Spleen (tissue), 11 donors: Measurements from ENCODE around the gene SPDYC. TPM values are rescaled to one million over a fixed set of nuclear protein-coding genes. Genes with fewer than 3 reads are reported as not detected.

Experiments used
- DNase-seq: peaks from one replicate; pipeline ENCODE4 v3.0.0-alpha.2; 2020
- H3K27ac ChIP-seq, 8 donors: fragments of 200-600 bp; sonication (generic) in 7 of 8; 1 replicate in 4 of 8; 2 replicates in 4 of 8; pipeline versions ENCODE4 v1.5.0 to v1.8.0; 2016 to 2021; ENCODE audit warnings: inconsistent platforms in 4 of 8, mild to moderate bottlenecking in 4 of 8, moderate library complexity in 1 of 8
- H3K27me3 ChIP-seq, 7 donors: fragments of 200-600 bp; sonication (generic) in 6 of 7; replicated peaks in 1 of 7; 1 replicate in 4 of 7; 2 replicates in 3 of 7; pipeline versions ENCODE4 v1.5.0 to v1.8.0; 2016 to 2021; ENCODE audit warnings: inconsistent platforms in 3 of 7, mild to moderate bottlenecking in 1 of 7
- H3K36me3 ChIP-seq, 6 donors: fragments of 200-600 bp; sonication (generic) in 5 of 6; 1 replicate in 4 of 6; 2 replicates in 2 of 6; pipeline versions ENCODE4 v1.5.0 to v1.8.0; 2016 to 2021; ENCODE audit warnings: inconsistent platforms in 2 of 6
- H3K4me1 ChIP-seq, 6 donors: fragments of 200-600 bp; sonication (generic) in 5 of 6; 1 replicate in 3 of 6; 2 replicates in 3 of 6; pipeline versions ENCODE4 v1.5.0 to v1.8.0; 2016 to 2021; ENCODE audit warnings: inconsistent platforms in 3 of 6
- H3K4me3 ChIP-seq, 8 donors: fragments of 200-600 bp; sonication (generic) in 7 of 8; 1 replicate in 4 of 8; 2 replicates in 4 of 8; pipeline versions ENCODE4 v1.5.0 to v1.8.0; 2016 to 2021; ENCODE audit warnings: inconsistent platforms in 4 of 8, mild to moderate bottlenecking in 4 of 8, moderate library complexity in 2 of 8
- H3K9me3 ChIP-seq, 8 donors: fragments of 200-600 bp; sonication (generic) in 7 of 8; 1 replicate in 4 of 8; 2 replicates in 4 of 8; pipeline versions ENCODE4 v1.5.0 to v1.8.0; 2016 to 2021; ENCODE audit warnings: inconsistent platforms in 4 of 8
- POLR2A ChIP-seq, 3 donors: fragments of 450-650 bp; IDR thresholded peaks; one replicate each; pipeline ENCODE4 v1.5.1; 2017; ENCODE audit warnings: antibody characterized with exemption in 3 of 3, mild to moderate bottlenecking in 1 of 3
- POLR2AphosphoS5 ChIP-seq, 3 donors: sonication (generic); formaldehyde crosslinking; IDR thresholded peaks; one replicate each; pipeline ENCODE4 v1.5.1; 2017; ENCODE audit warnings: antibody characterized with exemption in 3 of 3
- WGBS, 5 donors: extraction: QIAGEN DNeasy Blood & Tissue Kit in 3 of 5; methylation state at CpG; one replicate each; pipeline versions ENCODE4 v1.1.5 to v1.1.7; 2013 to 2018; 5-methylcytosine and 5-hydroxymethylcytosine counted together
- intact Hi-C: fragments of 100-400 bp; cut with DNase I; formaldehyde crosslinking; loops from one replicate; pipeline ENCODE4 v1.15.0; 2023; ENCODE audit warnings: low total_unique reads
- polyA plus RNA-seq, 3 donors: library from polyadenylated mRNA; stranded (reverse); fragments of 200-250 nt; gene quantifications; one replicate each; pipeline ENCODE4 v1.2.1, GENCODE V29; 2013
- total RNA-seq, 7 donors: library from RNA; depleted of rRNA in 3 of 7; stranded (reverse); fragments of >200 nt in 3 of 7; fragmentation: NEBNext Ultra II Directional in 4 of 7; extraction: Animal tissue kit (Norgen Biotek cat#: 25700) in 4 of 7; gene quantifications; one replicate each; pipeline versions ENCODE4 v1.1.0 to v1.2.1, GENCODE V29; 2016 to 2021
- TF ChIP-seq, protein P1 (sequence below), 11 experiments: fragments of 200-600 bp in 7 of 11; fragments of 450-650 bp in 4 of 11; sonication (generic) in 4 of 11; IDR thresholded peaks in 8 of 11; conservative IDR thresholded peaks in 3 of 11; 1 replicate in 7 of 11; 2 replicates in 4 of 11; pipeline versions ENCODE4 v1.4.0 to v1.8.0; 2016 to 2021; ENCODE audit warnings: antibody characterized with exemption in 11 of 11, inconsistent platforms in 4 of 11, mild to moderate bottlenecking in 1 of 11
- donor health status: healthy with polysubstance abuse.
- donor health status: DM: no; HTN: no; CAD: no; lungs with moderate emphysema.
- donor health status: DM: no; HTN: no; CAD: no.
- donor health status: Bipolar disorder and iron deficiency.
- donor health status: healthy.
- donor health status: DM: no; HTN: no; CAD: no.
- donor health status: DM: yes; HTN: yes; CAD: no.

The SPDYC gene
- total and polyA plus RNA-seq, 10 donors, result 0.11 TPM; not detected in 9

DNA sequence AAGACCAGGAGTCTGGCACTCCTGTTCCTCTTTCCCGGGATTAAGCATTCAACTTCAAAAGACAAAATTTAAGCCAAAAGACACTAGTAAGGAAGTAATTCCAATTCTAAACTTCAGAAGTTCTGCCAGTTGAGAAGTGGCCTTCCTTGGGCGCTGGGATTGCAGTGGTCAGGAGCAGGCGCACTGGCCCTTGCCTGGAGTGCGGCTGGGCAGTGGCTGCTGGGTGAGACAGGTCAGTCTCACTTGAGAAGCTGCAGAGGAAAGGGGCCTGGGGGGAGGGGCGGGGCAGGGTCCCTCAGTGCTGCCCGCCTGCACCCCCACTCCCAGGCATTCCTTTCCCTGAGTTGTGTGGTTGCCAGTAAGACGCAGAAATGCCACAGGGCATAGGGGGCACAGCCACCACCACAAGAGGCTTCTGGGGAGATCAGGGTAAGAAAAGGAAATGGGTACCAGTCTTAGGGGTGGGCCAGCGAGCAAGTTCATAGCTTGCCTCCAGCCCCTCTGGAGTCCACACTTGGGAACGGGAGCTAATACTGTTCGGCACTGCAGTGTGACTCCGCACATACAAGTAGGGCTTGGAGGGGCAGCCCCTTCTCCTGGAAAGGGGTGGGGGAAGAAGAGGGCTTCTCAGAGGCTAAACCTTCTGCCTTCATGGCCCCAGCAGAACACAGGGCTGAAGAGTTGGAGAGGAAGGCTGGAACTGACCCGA is 42.4 kb upstream of the SPDYC start:
- intact Hi-C loops, result no loop called here
- no peak for DNase-seq

DNA sequence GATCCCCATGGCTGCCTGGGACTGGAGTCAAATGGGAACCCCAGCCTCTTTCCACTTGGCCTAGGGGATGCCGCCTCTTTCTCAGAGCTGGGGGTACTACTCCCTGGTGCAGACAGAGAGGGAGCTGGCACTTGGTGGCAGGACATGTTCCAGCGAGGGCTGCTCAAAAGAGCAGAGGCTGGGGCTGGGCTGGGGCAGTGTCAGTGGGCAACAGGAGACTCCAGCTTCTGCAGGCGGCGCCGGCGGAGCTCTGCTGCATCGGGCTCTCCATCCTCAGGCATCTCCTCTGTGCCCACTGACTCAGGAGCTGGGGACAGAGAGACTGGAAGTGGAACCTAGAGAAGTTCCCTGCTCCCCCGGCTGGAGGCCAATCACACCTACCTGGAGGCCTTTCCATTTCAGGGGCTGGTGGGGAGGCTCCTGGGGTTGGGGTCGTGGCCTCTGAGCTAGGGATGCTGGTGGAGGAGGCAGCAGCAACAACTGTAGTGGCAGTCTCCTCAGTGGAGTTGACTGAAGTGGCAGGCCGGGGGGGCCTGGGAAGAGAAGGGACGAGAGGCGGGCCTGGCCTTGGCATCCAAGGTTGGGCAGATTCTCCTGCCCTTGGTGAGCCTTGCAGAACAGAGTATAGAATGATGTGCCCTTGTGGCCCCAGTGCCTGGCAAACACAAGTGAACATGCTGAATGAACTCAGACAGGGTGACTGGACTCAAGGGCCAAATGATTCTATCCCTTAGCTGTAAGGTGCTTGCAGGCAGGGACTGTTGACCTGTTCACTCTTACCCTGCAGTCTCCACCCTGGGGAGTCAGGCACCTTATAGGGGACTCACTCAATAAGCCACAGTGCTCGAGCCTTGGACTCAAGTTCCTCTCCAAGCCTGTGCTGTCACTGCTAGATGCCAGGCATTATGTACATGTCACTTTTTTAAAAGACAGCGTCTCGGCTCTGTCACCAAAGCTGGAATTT is 41.6 kb upstream of the SPDYC start:
- intact Hi-C loops, result no loop called here
- no peak for TF ChIP-seq POLR2A (IDR thresholded peaks at IDR 0.05)
- peak; percentile 24 to 59 (median 30) for TF ChIP-seq POLR2AphosphoS5 (IDR thresholded peaks at IDR 0.05)
- TF ChIP-seq, protein P1, sequence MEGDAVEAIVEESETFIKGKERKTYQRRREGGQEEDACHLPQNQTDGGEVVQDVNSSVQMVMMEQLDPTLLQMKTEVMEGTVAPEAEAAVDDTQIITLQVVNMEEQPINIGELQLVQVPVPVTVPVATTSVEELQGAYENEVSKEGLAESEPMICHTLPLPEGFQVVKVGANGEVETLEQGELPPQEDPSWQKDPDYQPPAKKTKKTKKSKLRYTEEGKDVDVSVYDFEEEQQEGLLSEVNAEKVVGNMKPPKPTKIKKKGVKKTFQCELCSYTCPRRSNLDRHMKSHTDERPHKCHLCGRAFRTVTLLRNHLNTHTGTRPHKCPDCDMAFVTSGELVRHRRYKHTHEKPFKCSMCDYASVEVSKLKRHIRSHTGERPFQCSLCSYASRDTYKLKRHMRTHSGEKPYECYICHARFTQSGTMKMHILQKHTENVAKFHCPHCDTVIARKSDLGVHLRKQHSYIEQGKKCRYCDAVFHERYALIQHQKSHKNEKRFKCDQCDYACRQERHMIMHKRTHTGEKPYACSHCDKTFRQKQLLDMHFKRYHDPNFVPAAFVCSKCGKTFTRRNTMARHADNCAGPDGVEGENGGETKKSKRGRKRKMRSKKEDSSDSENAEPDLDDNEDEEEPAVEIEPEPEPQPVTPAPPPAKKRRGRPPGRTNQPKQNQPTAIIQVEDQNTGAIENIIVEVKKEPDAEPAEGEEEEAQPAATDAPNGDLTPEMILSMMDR (IDR thresholded peaks at IDR 0.05 in 8 of 11, conservative IDR thresholded peaks at IDR 0.05 in 3 of 11), result no peak
- WGBS, 5 donors, result 84 to 92% (median 87%) methylated on average over 13 to 15 of the region's 15 CpGs
- Histone ChIP-seq H3K9me3 (no peaks in the 10 kb centered on the region), H3K27me3 (no peaks in the 10 kb centered on the region), H3K4me3 (no peak overlapping the region), H3K27ac (peak overlapping the region in 1 of 8 donors; percentile 38), H3K36me3 (peaks cover 14 to 92% (median 86%) of the 10 kb centered on the region in 6 donors), H3K4me1 (peaks cover 30 to 85% (median 46%) of the 10 kb centered on the region in 6 donors)
- peak; percentile 67 for DNase-seq

More for the DNA sequence above, 42.4 kb upstream of the SPDYC start:
- H3K4me1 ChIP-seq, result peaks cover 27 to 85% (median 46%) of the 10 kb centered on the region in 6 donors
- TF ChIP-seq POLR2AphosphoS5 (IDR thresholded peaks at IDR 0.05) (peak; percentile 51 to 62 (median 53)), POLR2A (IDR thresholded peaks at IDR 0.05) (no peak)
- no peak overlapping the region for H3K4me3 ChIP-seq
- H3K27me3 ChIP-seq, result no peaks in the 10 kb centered on the region
- no peaks in the 10 kb centered on the region for H3K9me3 ChIP-seq
- peaks cover 14 to 88% (median 84%) of the 10 kb centered on the region in 6 donors for H3K36me3 ChIP-seq
- 83 to 94% (median 87%) methylated on average over 12 of the region's 12 CpGs for WGBS, 5 donors
- peak overlapping the region in 1 of 8 donors; percentile 38 for H3K27ac ChIP-seq

DNA sequence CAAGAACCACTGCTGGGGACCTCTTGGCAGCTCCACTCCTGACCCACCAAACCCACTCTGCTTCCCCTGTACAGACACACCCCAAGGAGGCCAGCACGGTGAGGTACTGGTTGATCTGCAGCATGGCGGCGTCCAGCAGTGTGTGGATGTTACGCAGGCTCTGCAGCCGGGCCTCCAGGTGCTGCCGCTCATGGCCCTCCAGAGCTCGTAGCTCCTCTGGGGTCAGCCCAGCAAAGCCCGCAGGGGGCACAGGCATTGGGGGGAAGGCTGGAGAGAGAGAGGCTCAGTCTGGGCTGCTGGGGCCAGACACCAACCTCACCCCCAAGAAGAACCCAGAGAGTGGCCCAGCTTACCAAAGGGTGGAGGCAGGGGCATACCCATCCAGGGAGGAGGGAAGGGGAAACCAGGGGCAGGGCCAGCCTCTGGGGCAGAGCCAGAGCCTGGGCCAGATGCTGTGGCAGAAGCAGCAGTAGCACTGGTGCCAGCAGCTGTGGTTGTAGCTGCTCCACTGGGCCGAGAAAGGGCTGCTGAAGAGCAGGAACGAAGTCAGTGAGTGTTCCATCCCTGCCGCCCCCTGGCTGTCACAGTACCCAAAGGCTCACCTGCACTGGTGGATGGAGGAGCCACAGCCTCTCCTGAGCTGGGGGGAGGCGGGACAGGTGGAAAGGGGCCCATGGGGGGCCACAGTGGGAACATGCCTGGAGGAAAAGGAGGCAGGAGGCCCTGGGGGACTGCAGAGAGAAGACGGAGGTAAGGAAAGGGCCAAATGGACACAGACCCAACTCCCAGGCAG is 40.2 kb upstream of the SPDYC start:
- Histone ChIP-seq H3K4me1 (peaks cover 31 to 77% (median 47%) of the 10 kb centered on the region in 6 donors), H3K9me3 (no peaks in the 10 kb centered on the region), H3K27me3 (no peaks in the 10 kb centered on the region), H3K4me3 (peak overlapping the region in 2 of 8 donors; percentile 6 to 77), H3K27ac (peak overlapping the region in 4 of 8 donors; percentile 92 to 100 (median 96)), H3K36me3 (peaks cover 14 to 82% (median 80%) of the 10 kb centered on the region in 6 donors)
- 84 to 91% (median 87%) methylated on average over 7 to 13 of the region's 13 CpGs for WGBS, 5 donors
- intact Hi-C loops, result no loop called here
- DNase-seq, result peak; percentile 82
- TF ChIP-seq POLR2A (IDR thresholded peaks at IDR 0.05) (no peak), POLR2AphosphoS5 (IDR thresholded peaks at IDR 0.05) (peak; percentile 51 to 65 (median 65))
- TF ChIP-seq, protein P1 (IDR thresholded peaks at IDR 0.05 in 8 of 11, conservative IDR thresholded peaks at IDR 0.05 in 3 of 11), result peak in 5 of 11 experiments; percentile 10 to 42 (median 25)
